Keratinocyte (primary cell): Measurements from ENCODE around the gene B3GALT4. TPM values are rescaled to one million over a fixed set of nuclear protein-coding genes. Genes with fewer than 3 reads are reported as not detected.

Source experiments
- DNase-seq: peaks from one replicate; pipeline ENCODE4 v3.0.0-alpha.2; 2011; ENCODE audit warnings: low read depth, missing footprints, low spot score
- FAIRE-seq: peaks from 2 replicates; lab custom pipeline; 2011; peaks lifted over from hg19 to GRCh38; lab: Jason Lieb, UNC
- H2AFZ ChIP-seq: 2 replicates; pipeline ENCODE4 v1.6.0; 2012; ENCODE audit warnings: low read length, control low read depth, inconsistent platforms; ENCODE audit not compliant: control insufficient read depth
- H3K27ac ChIP-seq: 2 replicates; pipeline ENCODE4 v1.5.1; 2011; ENCODE audit warnings: low read length; ENCODE audit not compliant: control insufficient read depth, insufficient read depth
- H3K27me3 ChIP-seq: 3 replicates; pipeline ENCODE4 v1.6.0; 2011; ENCODE audit warnings: low read length; ENCODE audit not compliant: control insufficient read depth, insufficient read depth; ENCODE audit errors: extremely low read depth
- H3K36me3 ChIP-seq, 2 experiments: 2 replicates in 1 of 2; 3 replicates in 1 of 2; pipeline ENCODE4 v1.5.1; 2011; ENCODE audit warnings: low read length in 2 of 2, mild to moderate bottlenecking in 1 of 2; ENCODE audit not compliant: control insufficient read depth in 2 of 2, insufficient read depth in 2 of 2; ENCODE audit errors: extremely low read depth in 1 of 2
- H3K4me1 ChIP-seq: 3 replicates; pipeline ENCODE4 v1.5.1; 2011; ENCODE audit warnings: low read length; ENCODE audit not compliant: control insufficient read depth, insufficient read depth; ENCODE audit errors: extremely low read depth
- H3K4me2 ChIP-seq: 3 replicates; pipeline ENCODE4 v1.6.0; 2011; ENCODE audit warnings: low read depth, low read length; ENCODE audit not compliant: control insufficient read depth, insufficient read depth; ENCODE audit errors: extremely low read depth
- H3K4me3 ChIP-seq, 3 experiments: fragments of 200-600 bp in 1 of 3; sonication (generic) in 1 of 3; 2 replicates in 2 of 3; 3 replicates in 1 of 3; pipeline ENCODE4 v1.5.1; 2011 to 2016; ENCODE audit warnings: low read length in 3 of 3, mild to moderate bottlenecking in 3 of 3, control low read depth in 2 of 3, inconsistent platforms in 1 of 3, low read depth in 1 of 3, mixed read lengths in 1 of 3, mixed run types in 1 of 3, moderate library complexity in 1 of 3; ENCODE audit not compliant: control insufficient read depth in 2 of 3, insufficient read depth in 2 of 3; ENCODE audit errors: extremely low read depth in 1 of 3
- H3K79me2 ChIP-seq: 2 replicates; pipeline ENCODE4 v1.6.0; 2012; ENCODE audit warnings: low read length; ENCODE audit not compliant: control insufficient read depth, insufficient read depth
- H3K9ac ChIP-seq: 3 replicates; pipeline ENCODE4 v1.6.0; 2011; ENCODE audit warnings: low read length; ENCODE audit not compliant: control insufficient read depth, insufficient read depth; ENCODE audit errors: extremely low read depth
- H3K9me1 ChIP-seq: 3 replicates; pipeline ENCODE4 v1.6.0; 2011; ENCODE audit warnings: low read length; ENCODE audit not compliant: control insufficient read depth, insufficient read depth; ENCODE audit errors: extremely low read depth
- H3K9me3 ChIP-seq: 2 replicates; pipeline ENCODE4 v1.5.1; 2012; ENCODE audit warnings: low read depth, low read length; ENCODE audit not compliant: control insufficient read depth
- H4K20me1 ChIP-seq: 3 replicates; pipeline ENCODE4 v1.6.0; 2011; ENCODE audit warnings: low read length; ENCODE audit not compliant: control insufficient read depth, insufficient read depth; ENCODE audit errors: extremely low read depth
- CTCF ChIP-seq, 3 experiments: IDR thresholded peaks in 1 of 3; conservative IDR thresholded peaks in 1 of 3; optimal IDR thresholded peaks in 1 of 3; 2 replicates in 2 of 3; 3 replicates in 1 of 3; pipeline versions ENCODE3 to v1.5.1; 2011; ENCODE audit warnings: low read length in 3 of 3, mild to moderate bottlenecking in 3 of 3, moderate library complexity in 2 of 3, control low read depth in 1 of 3, inconsistent platforms in 1 of 3; ENCODE audit not compliant: insufficient read depth in 2 of 3; ENCODE audit errors: extremely low read depth in 1 of 3
- EZH2 ChIP-seq: IDR thresholded peaks from one replicate; pipeline ENCODE4 v1.6.1; 2012; ENCODE audit warnings: inconsistent platforms, mild to moderate bottlenecking, low read length, moderate library complexity
- dilution Hi-C: fragments of 300-500 bp; cut with MboI; formaldehyde crosslinking; loops from one replicate; pipeline ENCODE4 v1.7.0; 2020; ENCODE audit warnings: low sequenced_read_pairs; ENCODE audit not compliant: extremely low pct_ligation_motif_present
- polyA minus RNA-seq, 3 experiments: library from RNA; depleted of rRNA, polyadenylated mRNA; stranded (reverse); fragments of >200 nt; gene quantifications; 1 replicate in 1 of 3; 2 replicates in 1 of 3; 3 replicates in 1 of 3; pipeline ENCODE4 v1.2.3, GENCODE V29; 2011
- polyA plus RNA-seq, 5 experiments: library from polyadenylated mRNA; depleted of rRNA in 3 of 5; stranded (reverse) in 3 of 5; stranded (forward) in 1 of 5; unstranded in 1 of 5; fragments of >200 nt; gene quantifications; 1 replicate in 1 of 5; 2 replicates in 3 of 5; 3 replicates in 1 of 5; pipeline versions ENCODE4 v1.2.1 to v1.2.3, GENCODE V29; 2011 to 2012; ENCODE audit warnings: missing spikeins in 2 of 5, low read depth in 1 of 5, low replicate concordance in 1 of 5

B3GALT4 gene
- polyA plus RNA-seq (0.31 to 0.61 TPM (median 0.49 TPM) in 3 replicates), polyA minus RNA-seq (0.19 to 0.82 TPM (median 0.66 TPM) in 3 replicates)
- 1.6 TPM for polyA plus RNA-seq (2011; ENCODE audit: low read depth)
- 0.18 and 0.52 TPM in 2 replicates for polyA plus RNA-seq (2011; cell fraction: cytosol; rRNA removed)
- 0.23 and 0.42 TPM in 2 replicates for polyA plus RNA-seq (2011; cell fraction: nucleus; rRNA removed)
- 0.73 and 3.6 TPM in 2 replicates for polyA plus RNA-seq (2012; ENCODE audit: low replicate concordance)
- polyA minus RNA-seq (2011; cell fraction: cytosol; rRNA and poly(A)+ RNA removed): not detected
- 0.78 and 0.95 TPM in 2 replicates for polyA minus RNA-seq (2011; cell fraction: nucleus; rRNA and poly(A)+ RNA removed)

GRCh38 chr6:33276864-33277662 is at the start of gene B3GALT4:
B3GALT4 (plus strand) TSS chr6:33277123; CDS start chr6:33277420, 297 bp downstream.
- dilution Hi-C loops: no loop called here
- peaks cover 34 to 54% of the 10 kb centered on the region in 2 experiments for H3K36me3 ChIP-seq
- no peaks in the 10 kb centered on the region for H3K27me3 ChIP-seq

GRCh38 chr6:33235221-33235634 is 41.7 kb upstream of the B3GALT4 start:
- Histone ChIP-seq H3K4me3 (no peak overlapping the region), H3K36me3 (no peaks in the 10 kb centered on the region), H3K79me2 (no peaks in the 10 kb centered on the region), H3K9me1 (no peaks in the 10 kb centered on the region), H3K9me3 (no peaks in the 10 kb centered on the region), H3K4me2 (no peak overlapping the region), H3K27ac (no peak overlapping the region), H3K9ac (no peak overlapping the region), H2AFZ (no peak overlapping the region), H3K27me3 (peaks cover 7% of the 10 kb centered on the region), H4K20me1 (no peaks in the 10 kb centered on the region), H3K4me1 (no peaks in the 10 kb centered on the region)
- dilution Hi-C loops: no loop called here
- FAIRE-seq (no peak), DNase-seq (no peak)
- TF ChIP-seq CTCF (optimal IDR thresholded peaks at IDR 0.05 in 1 of 3, IDR thresholded peaks at IDR 0.05 in 1 of 3, conservative IDR thresholded peaks at IDR 0.05 in 1 of 3; ENCODE audit: extremely low read depth in 1 of 3, insufficient read depth in 2 of 3, low read length in 3 of 3) (no peak), EZH2 (no peak)

More at GRCh38 chr6:33276864-33277662, at the start of gene B3GALT4:
- Histone ChIP-seq H3K27ac (peak within 1 kb of the TSS; percentile 8), H3K4me1 (peaks cover 31% of the 10 kb centered on the region), H3K4me3 (peak within 1 kb of the TSS in 2 of 3 experiments; percentile 16 to 100), H3K9ac (peak within 1 kb of the TSS; percentile 57), H2AFZ (no peak within 1 kb of the TSS), H3K9me3 (no peaks in the 10 kb centered on the region), H3K9me1 (peaks cover 2% of the 10 kb centered on the region), H3K79me2 (peaks cover 39% of the 10 kb centered on the region), H4K20me1 (peaks cover 36% of the 10 kb centered on the region), H3K4me2 (peak within 1 kb of the TSS; percentile 78)
- DNase-seq: no peak
- FAIRE-seq: no peak
- TF ChIP-seq CTCF (optimal IDR thresholded peaks at IDR 0.05 in 1 of 3, IDR thresholded peaks at IDR 0.05 in 1 of 3, conservative IDR thresholded peaks at IDR 0.05 in 1 of 3; ENCODE audit: extremely low read depth in 1 of 3, insufficient read depth in 2 of 3, low read length in 3 of 3): peak in 2 of 3 experiments; percentile 53 to 57
- no peak for TF ChIP-seq EZH2
